ENCODE data around the gene RIT1. TPM values are rescaled to one million over a fixed set of nuclear protein-coding genes. Genes with fewer than 3 reads are reported as not detected.

RIT1 gene
- total RNA-seq, 6 donors from 2014 or later: 26.3 to 67.1 (median 45.1) TPM

DNA sequence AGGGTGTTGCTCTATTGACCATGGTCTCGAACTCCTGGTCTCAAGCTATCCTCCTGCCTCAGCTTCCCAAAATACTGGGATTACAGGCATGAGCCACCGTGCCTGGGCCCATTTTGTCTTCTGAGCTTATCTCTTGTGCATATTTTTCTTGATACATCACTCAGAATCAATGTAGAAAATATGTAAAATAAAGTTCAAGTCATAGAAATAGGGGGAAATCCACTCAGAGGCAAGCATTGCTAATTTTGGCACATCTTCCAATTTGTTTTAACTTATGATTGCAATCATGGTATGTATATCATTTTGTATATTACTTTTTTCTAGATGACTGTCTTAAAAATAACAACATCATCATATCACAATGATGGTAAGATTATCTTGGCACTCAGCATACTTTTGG, 21.6 kb downstream of the RIT1 start:
- ATAC-seq (ENCODE audit: low FRiP score in 2 of 2) (no peak), DNase-seq (no peak)
- Histone ChIP-seq H3K4me3 (no peak overlapping the region), H3K9me3 (no peaks in the 10 kb centered on the region), H3K27ac (peak overlapping the region in 1 of 4 donors; percentile 59), H3K27me3 (no peaks in the 10 kb centered on the region), H3K4me1 (peaks cover 16 to 19% (median 18%) of the 10 kb centered on the region in 4 donors), H3K36me3 (no peaks in the 10 kb centered on the region)
- no peak for TF ChIP-seq POLR2A (IDR thresholded peaks at IDR 0.05)
- TF ChIP-seq, protein P1, sequence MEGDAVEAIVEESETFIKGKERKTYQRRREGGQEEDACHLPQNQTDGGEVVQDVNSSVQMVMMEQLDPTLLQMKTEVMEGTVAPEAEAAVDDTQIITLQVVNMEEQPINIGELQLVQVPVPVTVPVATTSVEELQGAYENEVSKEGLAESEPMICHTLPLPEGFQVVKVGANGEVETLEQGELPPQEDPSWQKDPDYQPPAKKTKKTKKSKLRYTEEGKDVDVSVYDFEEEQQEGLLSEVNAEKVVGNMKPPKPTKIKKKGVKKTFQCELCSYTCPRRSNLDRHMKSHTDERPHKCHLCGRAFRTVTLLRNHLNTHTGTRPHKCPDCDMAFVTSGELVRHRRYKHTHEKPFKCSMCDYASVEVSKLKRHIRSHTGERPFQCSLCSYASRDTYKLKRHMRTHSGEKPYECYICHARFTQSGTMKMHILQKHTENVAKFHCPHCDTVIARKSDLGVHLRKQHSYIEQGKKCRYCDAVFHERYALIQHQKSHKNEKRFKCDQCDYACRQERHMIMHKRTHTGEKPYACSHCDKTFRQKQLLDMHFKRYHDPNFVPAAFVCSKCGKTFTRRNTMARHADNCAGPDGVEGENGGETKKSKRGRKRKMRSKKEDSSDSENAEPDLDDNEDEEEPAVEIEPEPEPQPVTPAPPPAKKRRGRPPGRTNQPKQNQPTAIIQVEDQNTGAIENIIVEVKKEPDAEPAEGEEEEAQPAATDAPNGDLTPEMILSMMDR (IDR thresholded peaks at IDR 0.05): no peak
- TF ChIP-seq EP300 (IDR thresholded peaks at IDR 0.05): no peak
- TF ChIP-seq POLR2AphosphoS5 (IDR thresholded peaks at IDR 0.05): no peak
- 74 to 79% methylated on average over 2 of the region's 2 CpGs for WGBS, 2 donors

DNA sequence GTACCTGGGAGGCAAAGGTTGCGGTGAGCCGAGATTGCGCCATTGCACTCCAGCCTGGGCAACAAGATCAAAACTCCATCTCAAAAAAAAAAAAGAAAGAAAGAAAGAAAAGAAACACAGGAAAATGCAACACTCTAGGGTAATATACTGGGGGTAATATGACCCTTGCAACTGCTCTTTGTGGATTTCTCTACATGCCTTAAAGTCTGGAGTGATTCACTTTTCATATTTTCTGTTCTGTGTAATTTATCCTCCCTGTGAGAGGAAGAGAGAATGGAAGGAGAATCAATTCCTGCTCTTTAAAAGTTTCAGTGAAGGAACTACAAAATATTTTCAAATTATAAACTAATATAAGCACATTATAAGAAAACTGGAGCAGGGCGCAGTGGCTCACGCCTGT, 22.7 kb downstream of the RIT1 start:
- no peak overlapping the region for H3K4me3 ChIP-seq
- H3K27ac ChIP-seq: no peak overlapping the region
- peaks cover 9 to 12% (median 11%) of the 10 kb centered on the region in 4 donors for H3K4me1 ChIP-seq
- TF ChIP-seq EP300 (IDR thresholded peaks at IDR 0.05) (no peak), POLR2AphosphoS5 (IDR thresholded peaks at IDR 0.05) (no peak), POLR2A (IDR thresholded peaks at IDR 0.05) (no peak)
- TF ChIP-seq, protein P1 (IDR thresholded peaks at IDR 0.05): no peak
- H3K36me3 ChIP-seq: no peaks in the 10 kb centered on the region
- no peaks in the 10 kb centered on the region for H3K27me3 ChIP-seq
- H3K9me3 ChIP-seq: no peaks in the 10 kb centered on the region
- 98% methylated on average over 5 of the region's 5 CpGs for WGBS, 2 donors
- DNase-seq (no peak), ATAC-seq (ENCODE audit: low FRiP score in 2 of 2) (no peak)

DNA sequence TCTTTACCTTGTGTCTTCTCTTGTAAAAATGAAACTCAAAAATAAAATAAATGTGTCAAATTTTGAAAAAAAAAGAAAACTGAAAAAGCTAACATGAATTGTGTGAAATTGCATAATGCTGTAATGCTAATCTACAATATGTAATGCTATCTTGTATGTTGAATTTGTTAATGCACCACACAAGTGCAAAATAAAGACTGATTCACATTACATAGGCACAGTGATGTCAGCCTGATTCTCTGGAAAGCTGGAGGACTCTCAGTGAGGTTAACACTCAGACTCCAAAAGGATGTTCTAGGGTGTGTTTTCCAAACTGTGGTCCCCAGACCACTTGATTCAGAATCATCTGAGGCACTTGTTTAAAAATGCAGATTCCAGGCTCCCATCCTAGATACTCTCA, 26.2 kb downstream of the RIT1 start:
- Histone ChIP-seq H3K4me1 (no peaks in the 10 kb centered on the region), H3K27me3 (no peaks in the 10 kb centered on the region), H3K9me3 (no peaks in the 10 kb centered on the region), H3K36me3 (peaks cover 0 to 17% (median 0%) of the 10 kb centered on the region in 4 donors), H3K27ac (no peak overlapping the region), H3K4me3 (no peak overlapping the region)
- ATAC-seq (ENCODE audit: low FRiP score in 2 of 2) (no peak), DNase-seq (no peak)
- no peak for TF ChIP-seq POLR2A (IDR thresholded peaks at IDR 0.05)
- TF ChIP-seq EP300 (IDR thresholded peaks at IDR 0.05): no peak
- TF ChIP-seq, protein P1 (IDR thresholded peaks at IDR 0.05): no peak
- no peak for TF ChIP-seq POLR2AphosphoS5 (IDR thresholded peaks at IDR 0.05)

DNA sequence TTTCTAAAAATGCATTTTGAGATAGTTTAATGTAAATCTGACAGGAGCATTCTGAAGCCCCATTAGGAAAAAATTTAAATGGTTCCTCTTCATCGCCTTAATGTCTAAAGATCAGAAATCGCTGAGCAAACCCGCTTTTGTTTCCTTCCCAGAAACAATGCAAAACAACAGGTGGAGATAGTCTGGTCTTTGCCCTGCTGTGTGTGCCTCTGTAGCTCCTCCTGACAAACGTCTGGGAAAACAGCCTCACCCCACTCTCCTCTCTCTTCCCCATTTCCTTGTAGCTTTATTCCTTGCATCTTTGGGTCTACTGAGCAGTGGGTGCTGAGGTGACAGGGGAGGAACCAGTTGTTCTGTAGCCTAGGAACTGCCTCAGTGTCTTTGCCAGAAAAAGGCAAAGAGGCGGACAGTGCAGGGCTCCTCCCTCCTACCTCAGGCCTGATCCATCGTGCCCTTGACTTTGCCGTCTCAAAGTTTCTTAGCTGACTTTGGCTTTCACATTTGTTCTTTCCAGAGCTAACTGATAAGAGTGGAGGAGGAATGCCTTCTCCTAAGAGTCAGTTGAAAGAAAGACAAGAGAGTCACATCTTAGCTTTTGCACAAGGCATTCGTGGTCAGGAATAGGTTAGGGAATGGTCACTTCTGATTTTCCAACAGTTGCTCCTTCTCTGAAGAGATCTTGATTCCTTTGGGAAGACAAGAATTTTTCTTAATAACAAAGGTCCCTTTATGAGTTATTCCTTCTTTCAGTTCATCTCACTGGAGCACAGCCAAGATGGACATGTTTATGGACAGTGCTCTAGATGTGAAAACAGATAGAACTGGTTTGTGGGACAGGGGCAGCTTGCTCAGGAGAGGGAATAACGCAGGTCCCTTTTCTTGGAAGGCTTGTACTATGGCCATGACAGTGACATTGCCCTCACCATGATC, 26.9 kb downstream of the RIT1 start:
- Histone ChIP-seq H3K27me3 (no peaks in the 10 kb centered on the region), H3K4me1 (no peaks in the 10 kb centered on the region), H3K36me3 (peaks cover 0 to 17% (median 0%) of the 10 kb centered on the region in 4 donors), H3K27ac (no peak overlapping the region), H3K9me3 (no peaks in the 10 kb centered on the region), H3K4me3 (no peak overlapping the region)
- 79 to 82% methylated on average over 9 of the region's 9 CpGs for WGBS, 2 donors
- no peak for ATAC-seq (ENCODE audit: low FRiP score in 2 of 2)
- DNase-seq: no peak
- TF ChIP-seq POLR2AphosphoS5 (IDR thresholded peaks at IDR 0.05) (no peak), POLR2A (IDR thresholded peaks at IDR 0.05) (no peak), EP300 (IDR thresholded peaks at IDR 0.05) (no peak)
- TF ChIP-seq, protein P1 (IDR thresholded peaks at IDR 0.05): no peak
